Measurements from ENCODE around the gene SORCS2. TPM values are rescaled to one million over a fixed set of nuclear protein-coding genes. Genes with fewer than 3 reads are reported as not detected.

Gene SORCS2
- total RNA-seq, 1 donor from 2014 or later = 29.5 TPM

DNA sequence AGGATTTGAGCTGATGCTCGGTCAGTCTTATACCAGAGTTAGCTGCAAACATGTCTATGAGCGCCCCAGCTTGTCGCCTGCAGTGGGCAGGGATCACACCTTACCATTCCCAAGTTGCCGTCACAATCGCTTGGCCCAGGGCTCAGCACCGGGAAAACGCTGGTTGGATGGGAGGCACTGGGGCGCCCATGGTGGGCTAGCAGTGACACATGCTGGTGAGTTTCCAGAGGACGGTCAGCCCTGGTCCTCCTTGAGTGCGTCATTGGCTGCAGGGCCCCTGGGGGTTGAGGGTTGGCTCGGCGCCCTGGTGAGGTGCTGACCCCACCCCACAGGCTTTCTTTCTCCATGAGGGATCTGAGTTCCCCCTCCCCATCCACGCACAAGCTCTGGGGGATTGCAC lies 50.4 kb downstream of the SORCS2 start:
- H3K4me3 Mint-ChIP-seq (ENCODE audit: unreplicated experiment) = no peak overlapping the region
- DNase-seq = no peak
- peaks cover 3% of the 10 kb centered on the region for H3K9me3 Mint-ChIP-seq (ENCODE audit: unreplicated experiment)
- no peaks in the 10 kb centered on the region for H3K36me3 Mint-ChIP-seq (ENCODE audit: unreplicated experiment)
- H3K27me3 Mint-ChIP-seq (ENCODE audit: unreplicated experiment) = peaks cover 7% of the 10 kb centered on the region
- TF ChIP-seq, protein P1, sequence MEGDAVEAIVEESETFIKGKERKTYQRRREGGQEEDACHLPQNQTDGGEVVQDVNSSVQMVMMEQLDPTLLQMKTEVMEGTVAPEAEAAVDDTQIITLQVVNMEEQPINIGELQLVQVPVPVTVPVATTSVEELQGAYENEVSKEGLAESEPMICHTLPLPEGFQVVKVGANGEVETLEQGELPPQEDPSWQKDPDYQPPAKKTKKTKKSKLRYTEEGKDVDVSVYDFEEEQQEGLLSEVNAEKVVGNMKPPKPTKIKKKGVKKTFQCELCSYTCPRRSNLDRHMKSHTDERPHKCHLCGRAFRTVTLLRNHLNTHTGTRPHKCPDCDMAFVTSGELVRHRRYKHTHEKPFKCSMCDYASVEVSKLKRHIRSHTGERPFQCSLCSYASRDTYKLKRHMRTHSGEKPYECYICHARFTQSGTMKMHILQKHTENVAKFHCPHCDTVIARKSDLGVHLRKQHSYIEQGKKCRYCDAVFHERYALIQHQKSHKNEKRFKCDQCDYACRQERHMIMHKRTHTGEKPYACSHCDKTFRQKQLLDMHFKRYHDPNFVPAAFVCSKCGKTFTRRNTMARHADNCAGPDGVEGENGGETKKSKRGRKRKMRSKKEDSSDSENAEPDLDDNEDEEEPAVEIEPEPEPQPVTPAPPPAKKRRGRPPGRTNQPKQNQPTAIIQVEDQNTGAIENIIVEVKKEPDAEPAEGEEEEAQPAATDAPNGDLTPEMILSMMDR (IDR thresholded peaks at IDR 0.05; ENCODE audit: partially characterized antibody, unreplicated experiment) = no peak
- H3K4me1 Mint-ChIP-seq (ENCODE audit: low read depth, unreplicated experiment) = peaks cover 16% of the 10 kb centered on the region
- no peak overlapping the region for H3K27ac Mint-ChIP-seq (ENCODE audit: unreplicated experiment)

DNA sequence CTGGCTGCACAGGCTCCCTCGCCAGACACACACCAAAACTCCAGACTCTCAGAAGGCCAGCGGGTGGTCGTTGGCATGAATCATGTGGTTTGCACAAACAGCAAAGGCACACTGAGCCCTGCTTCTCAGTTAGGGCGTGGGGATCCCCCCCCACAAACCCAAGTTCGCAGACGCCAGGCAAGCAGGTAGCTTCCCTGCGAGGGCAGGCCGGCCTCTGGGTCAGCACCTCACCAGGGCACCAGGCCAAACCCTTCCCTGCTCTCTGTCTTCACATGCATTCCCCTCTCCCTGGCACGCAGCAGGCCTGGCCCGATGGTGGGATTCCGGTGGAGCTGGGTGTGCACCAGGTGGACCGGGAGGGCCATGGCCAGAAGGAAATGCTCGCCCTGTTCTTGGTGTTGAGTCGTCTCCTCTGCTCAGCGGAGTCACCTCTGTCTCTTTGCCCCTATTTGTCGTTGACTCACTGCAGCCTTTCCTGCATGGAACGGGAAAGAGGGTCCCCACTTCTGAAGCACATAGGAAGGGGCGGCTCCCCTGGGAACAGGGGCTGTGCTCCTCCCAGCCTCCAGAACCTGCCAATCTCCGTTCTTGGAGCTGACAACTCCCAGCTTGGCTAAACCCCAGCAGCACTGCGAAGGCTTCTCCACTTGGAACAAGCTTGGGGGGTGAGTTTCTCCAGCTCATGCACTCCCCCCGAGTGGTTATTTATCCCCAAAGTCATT lies 51.4 kb downstream of the SORCS2 start:
- H3K27me3 Mint-ChIP-seq (ENCODE audit: unreplicated experiment) = peaks cover 10% of the 10 kb centered on the region
- TF ChIP-seq, protein P1 (IDR thresholded peaks at IDR 0.05; ENCODE audit: partially characterized antibody, unreplicated experiment) = no peak
- no peak for DNase-seq

DNA sequence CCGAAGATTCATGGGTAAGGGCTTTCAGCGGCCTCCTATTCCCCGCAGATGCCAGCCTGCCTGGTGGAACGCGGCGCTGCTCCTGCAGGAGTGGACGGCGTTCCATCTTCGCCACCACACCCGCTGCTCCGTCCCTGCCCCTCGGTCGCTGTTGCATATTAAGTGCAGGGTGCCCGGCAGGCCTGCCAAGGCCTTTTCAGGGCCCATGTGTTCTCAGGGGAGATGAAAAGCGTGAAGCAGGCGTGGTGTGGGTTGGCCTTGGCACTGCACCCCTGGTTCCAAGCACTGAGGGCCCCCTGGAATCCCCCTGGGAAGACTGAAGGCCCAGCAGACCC lies 52.0 kb downstream of the SORCS2 start:
- DNase-seq = no peak

More for the DNA sequence above, 51.4 kb downstream of the SORCS2 start:
- Mint-ChIP-seq H3K9me3 (ENCODE audit: unreplicated experiment) (peaks cover 5% of the 10 kb centered on the region), H3K4me1 (ENCODE audit: low read depth, unreplicated experiment) (peaks cover 16% of the 10 kb centered on the region), H3K27ac (ENCODE audit: unreplicated experiment) (no peak overlapping the region), H3K36me3 (ENCODE audit: unreplicated experiment) (no peaks in the 10 kb centered on the region), H3K4me3 (ENCODE audit: unreplicated experiment) (no peak overlapping the region)

DNA sequence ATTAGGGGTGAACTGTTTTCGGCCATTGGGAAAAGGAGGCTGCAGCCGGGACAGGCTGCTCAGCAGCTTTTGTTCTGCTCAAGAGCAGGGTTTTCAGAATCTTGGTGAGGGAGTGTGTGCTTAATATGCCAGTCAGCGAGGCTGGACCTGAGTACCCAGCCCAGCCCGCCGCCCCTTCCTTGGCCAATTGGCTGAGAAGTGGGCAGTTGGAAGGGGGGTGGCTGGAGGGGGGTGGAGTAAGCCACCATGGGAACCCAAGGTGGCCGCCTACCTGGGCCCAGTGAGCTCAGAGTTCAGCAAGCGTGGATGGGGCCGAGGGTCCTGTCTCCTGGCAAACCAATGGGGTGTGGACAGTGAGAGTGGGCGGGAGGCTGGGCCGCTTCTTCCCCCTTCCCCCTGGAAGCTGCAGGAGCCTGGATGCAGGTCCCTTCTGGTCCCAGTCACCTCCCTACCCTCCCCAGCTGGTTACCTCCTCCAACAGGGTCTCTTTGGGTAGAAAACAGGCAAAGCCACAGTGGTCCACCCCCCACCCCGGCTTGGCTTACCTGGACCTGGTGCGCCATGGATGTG lies 52.5 kb downstream of the SORCS2 start:
- Mint-ChIP-seq H3K9me3 (ENCODE audit: unreplicated experiment) (peaks cover 5% of the 10 kb centered on the region), H3K4me3 (ENCODE audit: unreplicated experiment) (no peak overlapping the region), H3K4me1 (ENCODE audit: low read depth, unreplicated experiment) (peaks cover 10% of the 10 kb centered on the region), H3K27ac (ENCODE audit: unreplicated experiment) (no peak overlapping the region), H3K36me3 (ENCODE audit: unreplicated experiment) (no peaks in the 10 kb centered on the region), H3K27me3 (ENCODE audit: unreplicated experiment) (peaks cover 8% of the 10 kb centered on the region)
- no peak for DNase-seq
- TF ChIP-seq, protein P1 (IDR thresholded peaks at IDR 0.05; ENCODE audit: partially characterized antibody, unreplicated experiment) = no peak

More for the DNA sequence above, 52.0 kb downstream of the SORCS2 start:
- TF ChIP-seq, protein P1 (IDR thresholded peaks at IDR 0.05; ENCODE audit: partially characterized antibody, unreplicated experiment) = no peak
- peaks cover 16% of the 10 kb centered on the region for H3K4me1 Mint-ChIP-seq (ENCODE audit: low read depth, unreplicated experiment)
- peaks cover 9% of the 10 kb centered on the region for H3K27me3 Mint-ChIP-seq (ENCODE audit: unreplicated experiment)
- no peak overlapping the region for H3K4me3 Mint-ChIP-seq (ENCODE audit: unreplicated experiment)
- H3K36me3 Mint-ChIP-seq (ENCODE audit: unreplicated experiment) = no peaks in the 10 kb centered on the region
- no peak overlapping the region for H3K27ac Mint-ChIP-seq (ENCODE audit: unreplicated experiment)
- H3K9me3 Mint-ChIP-seq (ENCODE audit: unreplicated experiment) = peaks cover 5% of the 10 kb centered on the region

DNA sequence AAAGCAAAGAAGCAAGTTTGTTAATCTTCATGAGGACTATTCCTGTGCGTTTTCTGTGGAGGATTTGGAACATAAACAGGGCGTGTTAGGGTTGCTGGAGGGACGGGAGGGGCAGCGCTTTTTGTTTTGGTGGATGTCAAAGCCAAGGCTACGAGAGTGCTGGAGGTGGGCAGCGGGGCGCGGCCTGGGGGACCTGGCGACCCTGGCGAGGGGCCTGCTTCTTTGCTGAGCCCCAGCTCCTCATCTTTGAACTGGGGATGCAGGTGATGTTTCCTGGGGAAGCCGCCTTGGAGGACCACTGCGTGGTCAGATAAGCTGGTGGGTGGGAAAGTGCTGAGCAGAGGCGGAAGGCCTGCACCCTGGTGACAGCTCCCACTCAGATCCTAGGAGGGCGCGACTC lies 55.2 kb downstream of the SORCS2 start:
- H3K4me1 Mint-ChIP-seq (ENCODE audit: low read depth, unreplicated experiment) = peaks cover 3% of the 10 kb centered on the region
- no peak for DNase-seq
- no peaks in the 10 kb centered on the region for H3K36me3 Mint-ChIP-seq (ENCODE audit: unreplicated experiment)
- peaks cover 3% of the 10 kb centered on the region for H3K9me3 Mint-ChIP-seq (ENCODE audit: unreplicated experiment)
- TF ChIP-seq, protein P1 (IDR thresholded peaks at IDR 0.05; ENCODE audit: partially characterized antibody, unreplicated experiment) = no peak
- no peak overlapping the region for H3K4me3 Mint-ChIP-seq (ENCODE audit: unreplicated experiment)
- H3K27ac Mint-ChIP-seq (ENCODE audit: unreplicated experiment) = no peak overlapping the region
- peaks cover 6% of the 10 kb centered on the region for H3K27me3 Mint-ChIP-seq (ENCODE audit: unreplicated experiment)
